Measurements from ENCODE around the gene SLC26A9.

DNA sequence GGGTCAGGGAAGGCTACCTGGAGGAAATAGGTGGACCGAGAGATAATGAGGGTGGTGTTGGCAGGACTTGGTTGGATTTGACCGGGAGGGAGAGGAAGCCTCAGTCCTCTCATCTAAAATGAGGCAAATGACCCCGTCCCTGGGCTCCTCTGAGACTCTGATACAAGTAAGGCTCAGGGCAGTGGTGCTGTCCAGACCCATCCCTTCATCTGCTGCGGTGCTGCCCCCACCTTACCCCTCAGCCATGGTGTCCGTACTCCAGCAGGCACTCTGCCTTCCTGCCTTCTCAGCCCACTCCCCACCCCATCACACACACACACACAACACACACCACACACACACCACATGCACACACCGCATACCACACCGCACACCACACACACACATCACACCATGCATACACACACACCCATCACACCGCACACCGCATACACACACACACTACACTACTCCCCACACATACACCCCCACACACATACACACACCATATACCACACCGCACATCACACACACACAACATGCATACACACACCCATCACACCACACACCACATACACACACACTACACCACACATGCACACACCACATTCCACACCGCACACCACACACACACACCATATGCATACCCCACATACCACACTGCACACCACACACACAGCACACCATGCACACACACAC is 29.4 kb upstream of the SLC26A9 start:
- TF ChIP-seq CREB1 (CRISPR knock-in tag; IDR thresholded peaks at IDR 0.05; ENCODE audit: low read depth) (no peak), STAT1 (IDR thresholded peaks at IDR 0.05; ENCODE audit: unreplicated experiment) (no peak), EZH2 (IDR thresholded peaks at IDR 0.05; ENCODE audit: low read depth, unreplicated experiment) (no peak), ZNF331 (CRISPR knock-in tag; IDR thresholded peaks at IDR 0.05; ENCODE audit: low read depth) (no peak), POLR2AphosphoS5 (IDR thresholded peaks at IDR 0.05; ENCODE audit: low read depth) (no peak)
- TF ChIP-seq, protein P1, sequence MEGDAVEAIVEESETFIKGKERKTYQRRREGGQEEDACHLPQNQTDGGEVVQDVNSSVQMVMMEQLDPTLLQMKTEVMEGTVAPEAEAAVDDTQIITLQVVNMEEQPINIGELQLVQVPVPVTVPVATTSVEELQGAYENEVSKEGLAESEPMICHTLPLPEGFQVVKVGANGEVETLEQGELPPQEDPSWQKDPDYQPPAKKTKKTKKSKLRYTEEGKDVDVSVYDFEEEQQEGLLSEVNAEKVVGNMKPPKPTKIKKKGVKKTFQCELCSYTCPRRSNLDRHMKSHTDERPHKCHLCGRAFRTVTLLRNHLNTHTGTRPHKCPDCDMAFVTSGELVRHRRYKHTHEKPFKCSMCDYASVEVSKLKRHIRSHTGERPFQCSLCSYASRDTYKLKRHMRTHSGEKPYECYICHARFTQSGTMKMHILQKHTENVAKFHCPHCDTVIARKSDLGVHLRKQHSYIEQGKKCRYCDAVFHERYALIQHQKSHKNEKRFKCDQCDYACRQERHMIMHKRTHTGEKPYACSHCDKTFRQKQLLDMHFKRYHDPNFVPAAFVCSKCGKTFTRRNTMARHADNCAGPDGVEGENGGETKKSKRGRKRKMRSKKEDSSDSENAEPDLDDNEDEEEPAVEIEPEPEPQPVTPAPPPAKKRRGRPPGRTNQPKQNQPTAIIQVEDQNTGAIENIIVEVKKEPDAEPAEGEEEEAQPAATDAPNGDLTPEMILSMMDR (conservative IDR thresholded peaks at IDR 0.05; ENCODE audit: low read depth in 2 of 2) = no peak
- TF ChIP-seq, protein P2, sequence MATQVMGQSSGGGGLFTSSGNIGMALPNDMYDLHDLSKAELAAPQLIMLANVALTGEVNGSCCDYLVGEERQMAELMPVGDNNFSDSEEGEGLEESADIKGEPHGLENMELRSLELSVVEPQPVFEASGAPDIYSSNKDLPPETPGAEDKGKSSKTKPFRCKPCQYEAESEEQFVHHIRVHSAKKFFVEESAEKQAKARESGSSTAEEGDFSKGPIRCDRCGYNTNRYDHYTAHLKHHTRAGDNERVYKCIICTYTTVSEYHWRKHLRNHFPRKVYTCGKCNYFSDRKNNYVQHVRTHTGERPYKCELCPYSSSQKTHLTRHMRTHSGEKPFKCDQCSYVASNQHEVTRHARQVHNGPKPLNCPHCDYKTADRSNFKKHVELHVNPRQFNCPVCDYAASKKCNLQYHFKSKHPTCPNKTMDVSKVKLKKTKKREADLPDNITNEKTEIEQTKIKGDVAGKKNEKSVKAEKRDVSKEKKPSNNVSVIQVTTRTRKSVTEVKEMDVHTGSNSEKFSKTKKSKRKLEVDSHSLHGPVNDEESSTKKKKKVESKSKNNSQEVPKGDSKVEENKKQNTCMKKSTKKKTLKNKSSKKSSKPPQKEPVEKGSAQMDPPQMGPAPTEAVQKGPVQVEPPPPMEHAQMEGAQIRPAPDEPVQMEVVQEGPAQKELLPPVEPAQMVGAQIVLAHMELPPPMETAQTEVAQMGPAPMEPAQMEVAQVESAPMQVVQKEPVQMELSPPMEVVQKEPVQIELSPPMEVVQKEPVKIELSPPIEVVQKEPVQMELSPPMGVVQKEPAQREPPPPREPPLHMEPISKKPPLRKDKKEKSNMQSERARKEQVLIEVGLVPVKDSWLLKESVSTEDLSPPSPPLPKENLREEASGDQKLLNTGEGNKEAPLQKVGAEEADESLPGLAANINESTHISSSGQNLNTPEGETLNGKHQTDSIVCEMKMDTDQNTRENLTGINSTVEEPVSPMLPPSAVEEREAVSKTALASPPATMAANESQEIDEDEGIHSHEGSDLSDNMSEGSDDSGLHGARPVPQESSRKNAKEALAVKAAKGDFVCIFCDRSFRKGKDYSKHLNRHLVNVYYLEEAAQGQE (IDR thresholded peaks at IDR 0.05; ENCODE audit: unreplicated experiment) = no peak
- TF ChIP-seq, protein P3, sequence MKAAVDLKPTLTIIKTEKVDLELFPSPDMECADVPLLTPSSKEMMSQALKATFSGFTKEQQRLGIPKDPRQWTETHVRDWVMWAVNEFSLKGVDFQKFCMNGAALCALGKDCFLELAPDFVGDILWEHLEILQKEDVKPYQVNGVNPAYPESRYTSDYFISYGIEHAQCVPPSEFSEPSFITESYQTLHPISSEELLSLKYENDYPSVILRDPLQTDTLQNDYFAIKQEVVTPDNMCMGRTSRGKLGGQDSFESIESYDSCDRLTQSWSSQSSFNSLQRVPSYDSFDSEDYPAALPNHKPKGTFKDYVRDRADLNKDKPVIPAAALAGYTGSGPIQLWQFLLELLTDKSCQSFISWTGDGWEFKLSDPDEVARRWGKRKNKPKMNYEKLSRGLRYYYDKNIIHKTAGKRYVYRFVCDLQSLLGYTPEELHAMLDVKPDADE (IDR thresholded peaks at IDR 0.05) = no peak

Measured in GM23338 (cell line).